Mucosa of stomach (tissue), 1 donor: ENCODE data around the gene MAP1LC3B.

ENCODE experiments used
- H3K27me3 ChIP-seq: one replicate; pipeline ENCODE4 v1.7.0; 2013; ENCODE audit warnings: mild to moderate bottlenecking, low read length; ENCODE audit not compliant: control insufficient read depth, insufficient read depth
- H3K36me3 ChIP-seq: one replicate; pipeline ENCODE4 v1.7.0; 2013; ENCODE audit warnings: low read length; ENCODE audit not compliant: control insufficient read depth, insufficient read depth
- H3K4me1 ChIP-seq: one replicate; pipeline ENCODE4 v1.7.0; 2013; ENCODE audit warnings: mild to moderate bottlenecking, low read length; ENCODE audit not compliant: control insufficient read depth, insufficient read depth
- H3K4me3 ChIP-seq: one replicate; pipeline ENCODE4 v1.7.0; 2013; ENCODE audit warnings: low read length
- H3K9ac ChIP-seq: one replicate; pipeline ENCODE4 v1.7.0; 2013; ENCODE audit warnings: mild to moderate bottlenecking, low read length, moderate library complexity
- H3K9me3 ChIP-seq: one replicate; pipeline ENCODE4 v1.7.0; 2013; ENCODE audit warnings: mild to moderate bottlenecking, low read length, moderate library complexity; ENCODE audit not compliant: control insufficient read depth
- donor health status: Pancreatic carcinoma.

MAP1LC3B gene

DNA sequence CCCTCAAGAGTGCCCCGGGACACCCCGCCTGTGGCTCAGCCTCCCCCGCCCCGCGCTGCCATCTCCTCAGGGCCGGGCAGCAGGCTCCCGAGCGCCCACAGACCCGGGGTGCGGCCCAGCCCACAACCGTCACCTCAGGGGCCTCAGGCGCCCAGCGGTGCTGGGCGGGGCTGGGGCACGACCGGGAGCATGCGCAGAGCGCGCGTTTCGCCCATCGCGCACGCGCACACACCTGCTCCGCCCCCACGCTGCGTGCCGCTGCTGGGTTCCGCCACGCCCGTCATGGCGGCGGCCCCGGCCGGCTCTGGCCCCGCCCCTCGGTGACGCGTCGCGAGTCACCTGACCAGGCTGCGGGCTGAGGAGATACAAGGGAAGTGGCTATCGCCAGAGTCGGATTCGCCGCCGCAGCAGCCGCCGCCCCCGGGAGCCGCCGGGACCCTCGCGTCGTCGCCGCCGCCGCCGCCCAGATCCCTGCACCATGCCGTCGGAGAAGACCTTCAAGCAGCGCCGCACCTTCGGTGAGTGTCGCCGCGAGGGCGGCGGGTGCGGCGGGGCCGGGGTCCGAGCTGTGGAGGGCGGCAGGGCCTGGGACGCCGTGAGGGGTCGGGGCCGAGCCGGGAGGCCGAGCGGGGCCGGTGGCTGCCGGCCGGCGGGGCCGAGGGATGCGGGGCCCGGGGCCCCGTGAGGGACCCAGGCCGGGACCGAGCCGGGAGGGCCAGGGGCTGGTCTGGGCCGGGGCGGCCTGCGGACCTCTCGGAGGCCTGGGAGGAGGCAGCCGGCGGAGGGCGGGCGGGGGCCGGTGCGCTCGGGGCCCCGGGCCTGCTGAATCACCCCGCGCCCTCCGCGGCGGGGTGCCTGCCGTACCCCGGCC is at the start of gene MAP1LC3B:
TSS of gene MAP1LC3B (plus strand) at position 387 of the 871 bp plus-strand sequence. CDS start at position 479, 92 bp downstream.
- Histone ChIP-seq H3K4me1 (peaks cover 32% of the 10 kb centered on the region), H3K4me3 (peak within 1 kb of the TSS; percentile 57), H3K9me3 (no peaks in the 10 kb centered on the region), H3K36me3 (no peaks in the 10 kb centered on the region), H3K27me3 (no peaks in the 10 kb centered on the region), H3K9ac (peak within 1 kb of the TSS; percentile 96)

DNA sequence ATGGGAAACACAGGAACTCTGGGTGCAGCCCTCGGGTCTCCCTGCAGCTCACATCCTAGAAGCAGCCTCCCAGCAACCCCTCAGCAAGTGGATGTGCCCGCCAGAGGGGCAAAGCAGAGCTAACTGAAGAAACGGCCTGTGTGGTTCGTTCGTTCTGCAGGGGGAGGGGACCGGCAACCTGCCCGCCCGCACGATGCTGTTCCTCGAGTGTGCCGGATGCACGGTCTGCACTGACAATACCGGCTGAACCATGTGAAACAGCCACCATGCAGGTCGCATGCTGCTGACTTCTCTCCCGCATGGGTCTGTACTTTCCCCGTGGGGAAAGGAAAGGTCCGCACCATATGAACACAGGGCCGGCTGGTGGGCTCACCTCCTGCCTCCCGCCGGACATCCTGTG is 49.6 kb upstream of the MAP1LC3B start:
- no peaks in the 10 kb centered on the region for H3K9me3 ChIP-seq
- H3K4me1 ChIP-seq, result peaks cover 13% of the 10 kb centered on the region
- H3K36me3 ChIP-seq, result peaks cover 9% of the 10 kb centered on the region

DNA sequence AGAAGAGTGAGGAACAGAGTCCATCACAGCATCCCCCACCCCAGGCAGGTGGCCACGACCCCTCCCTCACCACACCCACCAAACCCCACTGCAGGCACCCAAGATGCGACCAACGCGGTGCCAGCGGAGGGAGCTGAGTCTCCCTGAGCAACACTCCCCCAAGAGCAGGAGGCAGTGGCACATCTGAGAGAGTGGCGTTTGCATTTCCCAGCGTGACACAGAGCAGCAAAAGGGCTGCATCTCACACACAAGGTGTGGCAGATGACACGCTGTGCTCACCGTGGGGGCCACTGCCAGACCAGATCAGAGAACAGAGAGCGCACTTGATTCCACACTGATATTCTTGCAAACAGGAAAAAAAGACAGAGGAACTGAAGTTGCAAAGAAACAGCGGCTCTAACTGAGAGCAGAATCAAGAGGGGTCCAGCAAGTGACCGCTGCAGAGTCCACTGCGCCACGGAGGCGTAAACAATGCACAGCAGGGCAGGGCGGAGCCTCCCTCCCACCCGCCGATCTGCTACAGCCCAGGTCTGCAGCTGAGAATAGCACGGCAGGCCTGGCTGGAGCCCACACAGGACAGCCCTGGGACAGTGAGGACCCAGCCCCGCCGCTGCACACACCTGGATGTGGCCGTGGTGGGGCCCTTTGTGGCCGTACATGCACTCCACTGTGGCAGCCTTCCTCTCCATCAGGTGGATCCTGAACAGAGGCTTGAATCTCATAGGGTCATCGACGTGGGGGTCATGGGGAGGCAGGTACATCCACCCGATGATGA is 49.0 kb upstream of the MAP1LC3B start:
- Histone ChIP-seq H3K4me3 (no peak overlapping the region), H3K9me3 (no peaks in the 10 kb centered on the region), H3K36me3 (peaks cover 10% of the 10 kb centered on the region), H3K4me1 (peaks cover 13% of the 10 kb centered on the region), H3K9ac (no peak overlapping the region), H3K27me3 (no peaks in the 10 kb centered on the region)

More for the DNA sequence above, 49.6 kb upstream of the MAP1LC3B start:
- Histone ChIP-seq H3K27me3 (no peaks in the 10 kb centered on the region), H3K9ac (no peak overlapping the region), H3K4me3 (no peak overlapping the region)

GRCh38 chr16:87343753-87344050 is 48.4 kb upstream of the MAP1LC3B start:
- no peak overlapping the region for H3K4me3 ChIP-seq
- H3K4me1 ChIP-seq, result peaks cover 13% of the 10 kb centered on the region
- no peaks in the 10 kb centered on the region for H3K9me3 ChIP-seq
- H3K36me3 ChIP-seq, result peaks cover 16% of the 10 kb centered on the region
- H3K27me3 ChIP-seq, result no peaks in the 10 kb centered on the region
- no peak overlapping the region for H3K9ac ChIP-seq

DNA sequence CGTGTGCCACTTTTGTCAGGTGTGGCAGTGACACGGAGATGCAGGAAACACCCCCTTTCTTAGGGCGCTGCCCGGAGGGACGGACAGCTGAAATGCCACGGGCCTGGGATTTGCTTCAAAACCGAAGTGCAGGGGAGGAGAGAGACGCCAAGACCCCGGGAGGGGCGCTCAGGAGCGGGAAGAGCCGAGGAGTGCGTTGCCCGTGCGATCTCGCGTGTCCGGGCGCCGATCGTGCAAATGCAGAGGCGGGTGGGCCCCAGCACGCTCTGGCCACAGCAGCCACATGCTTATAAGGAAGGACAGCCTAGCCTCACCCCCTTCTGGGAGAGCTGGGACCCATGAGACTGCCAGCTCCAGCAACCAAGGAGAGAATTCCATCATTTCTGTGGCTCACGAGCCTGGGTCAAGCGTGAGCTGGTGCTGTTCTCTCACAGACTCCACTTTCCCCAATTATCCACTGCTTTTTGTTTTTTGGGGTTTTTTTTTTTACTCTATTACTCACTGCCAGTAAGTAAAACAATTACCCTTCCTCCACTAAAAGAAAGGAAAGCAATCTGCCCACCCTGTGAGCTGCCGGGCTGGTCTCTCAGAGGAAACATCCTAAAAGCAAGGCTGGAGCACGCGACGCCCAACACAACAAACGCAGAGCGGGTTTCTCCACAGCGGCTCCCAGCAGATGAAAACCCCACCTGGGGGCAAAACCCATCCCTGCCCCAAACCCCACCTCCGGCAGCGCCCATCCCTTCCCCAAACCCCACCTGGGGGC is 47.8 kb upstream of the MAP1LC3B start:
- Histone ChIP-seq H3K9ac (no peak overlapping the region), H3K36me3 (peaks cover 16% of the 10 kb centered on the region), H3K4me1 (peaks cover 13% of the 10 kb centered on the region), H3K9me3 (no peaks in the 10 kb centered on the region), H3K27me3 (no peaks in the 10 kb centered on the region), H3K4me3 (no peak overlapping the region)

DNA sequence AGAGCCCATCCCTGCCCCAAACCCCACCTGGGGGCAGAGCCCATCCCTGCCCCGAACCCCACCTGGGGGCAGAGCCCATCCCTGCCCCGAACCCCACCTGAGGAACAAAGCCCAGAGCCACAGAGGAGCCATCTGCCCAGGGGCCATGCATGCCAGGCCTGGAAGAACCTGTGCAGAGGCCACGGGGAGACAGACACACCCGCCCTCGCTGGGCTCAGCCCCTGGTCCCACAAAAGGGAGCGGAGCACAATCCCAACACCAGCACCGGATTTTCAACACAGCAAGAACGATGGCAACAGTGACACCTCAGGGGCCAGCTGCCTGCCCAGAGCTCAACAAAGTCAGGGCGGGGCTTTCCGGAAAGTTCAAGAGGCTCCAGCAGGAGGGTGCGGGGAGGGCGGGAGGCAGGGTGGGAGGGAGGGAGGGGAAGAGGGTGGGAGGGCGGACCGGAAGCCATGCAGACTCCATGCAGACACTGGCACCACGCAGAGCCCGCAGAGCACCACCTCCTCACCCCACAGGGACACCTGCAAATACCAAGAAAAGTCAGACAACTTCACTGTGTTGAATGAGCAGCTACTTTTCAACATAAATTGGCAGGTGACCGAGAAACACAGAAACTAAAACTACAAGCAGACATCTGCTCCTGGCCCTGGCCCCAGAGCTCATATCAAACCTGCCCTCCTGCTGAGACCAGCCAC is 47.1 kb upstream of the MAP1LC3B start:
- no peak overlapping the region for H3K4me3 ChIP-seq
- no peak overlapping the region for H3K9ac ChIP-seq
- H3K9me3 ChIP-seq, result no peaks in the 10 kb centered on the region
- H3K36me3 ChIP-seq, result peaks cover 16% of the 10 kb centered on the region
- H3K27me3 ChIP-seq, result no peaks in the 10 kb centered on the region
- H3K4me1 ChIP-seq, result peaks cover 13% of the 10 kb centered on the region

DNA sequence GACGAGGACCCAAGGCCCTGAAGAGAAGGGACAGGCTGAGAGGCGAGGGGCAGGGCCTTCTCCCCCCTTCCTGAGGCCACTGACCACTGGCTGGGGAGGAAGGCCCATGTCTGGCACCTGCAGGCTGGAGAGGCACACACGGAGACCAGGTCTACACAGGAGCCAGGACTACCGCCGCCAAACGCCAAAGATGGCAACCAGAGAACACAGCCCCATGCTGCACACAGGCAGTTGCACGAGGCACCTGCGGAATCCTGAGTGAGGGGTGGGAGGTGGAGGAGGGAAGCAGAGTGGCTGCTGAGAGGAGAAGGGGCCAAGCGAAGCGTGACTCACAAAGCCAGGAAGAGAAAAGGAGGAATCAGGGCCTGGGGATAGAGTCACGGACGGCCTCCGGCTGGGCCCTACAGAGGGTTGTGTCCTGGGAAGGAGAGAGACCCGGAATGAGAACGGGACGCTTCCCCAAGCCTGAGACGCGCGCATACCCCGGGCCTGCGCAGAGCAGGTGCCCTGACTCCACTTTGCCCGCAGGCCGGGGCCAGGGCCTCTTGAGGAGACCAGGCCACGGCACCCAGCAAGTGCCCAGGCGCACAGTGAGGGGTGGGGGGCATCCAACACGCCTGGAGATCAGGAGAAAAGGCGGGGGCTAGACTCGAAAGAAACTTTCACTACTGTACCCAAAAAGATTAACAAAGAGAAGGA is 46.3 kb upstream of the MAP1LC3B start:
- peaks cover 13% of the 10 kb centered on the region for H3K4me1 ChIP-seq
- H3K9ac ChIP-seq, result no peak overlapping the region
- H3K27me3 ChIP-seq, result no peaks in the 10 kb centered on the region
- H3K4me3 ChIP-seq, result no peak overlapping the region
- H3K9me3 ChIP-seq, result no peaks in the 10 kb centered on the region
- peaks cover 16% of the 10 kb centered on the region for H3K36me3 ChIP-seq

DNA sequence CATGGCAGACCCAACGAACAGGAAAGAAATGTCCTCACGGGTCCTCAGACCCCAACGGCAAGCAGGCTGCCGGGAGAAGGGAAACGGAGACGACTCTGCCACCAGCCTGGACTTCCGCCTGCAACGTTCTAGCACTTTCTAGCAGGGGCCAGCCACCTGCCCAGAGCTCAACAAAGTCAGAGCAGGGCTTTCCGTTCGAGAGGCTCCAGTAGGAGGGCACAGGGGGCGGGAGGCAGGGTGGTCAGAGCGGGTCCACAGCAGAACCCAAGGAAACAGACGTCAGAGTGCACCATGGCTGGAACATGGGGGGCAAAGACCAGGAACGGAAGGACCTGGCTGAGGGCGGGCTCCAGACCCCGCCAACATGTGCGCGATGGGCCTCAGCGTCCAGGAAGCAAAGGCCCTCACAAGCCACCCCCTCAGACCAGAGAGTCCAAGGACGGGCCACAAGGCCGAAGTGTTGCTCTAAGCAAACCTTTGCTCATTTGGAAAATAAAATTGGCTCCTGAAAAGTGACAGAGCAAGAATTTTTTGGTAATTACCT is 45.5 kb upstream of the MAP1LC3B start:
- peaks cover 16% of the 10 kb centered on the region for H3K36me3 ChIP-seq

GRCh38 chr16:87347932-87348615 is 44.1 kb upstream of the MAP1LC3B start:
- no peak overlapping the region for H3K9ac ChIP-seq
- H3K36me3 ChIP-seq, result peaks cover 13% of the 10 kb centered on the region
- H3K9me3 ChIP-seq, result no peaks in the 10 kb centered on the region
- H3K4me3 ChIP-seq, result no peak overlapping the region
- no peaks in the 10 kb centered on the region for H3K27me3 ChIP-seq
- peaks cover 13% of the 10 kb centered on the region for H3K4me1 ChIP-seq

More for the DNA sequence above, 45.5 kb upstream of the MAP1LC3B start:
- Histone ChIP-seq H3K9me3 (no peaks in the 10 kb centered on the region), H3K4me1 (peaks cover 13% of the 10 kb centered on the region), H3K4me3 (no peak overlapping the region), H3K27me3 (no peaks in the 10 kb centered on the region), H3K9ac (no peak overlapping the region)

- no peaks in the 10 kb centered on the region for H3K27me3 ChIP-seq
- H3K4me1 ChIP-seq, result peaks cover 13% of the 10 kb centered on the region
- H3K9ac ChIP-seq, result no peak overlapping the region
- peaks cover 13% of the 10 kb centered on the region for H3K36me3 ChIP-seq
- no peak overlapping the region for H3K4me3 ChIP-seq
- H3K9me3 ChIP-seq, result no peaks in the 10 kb centered on the region
Observed at GRCh38 chr16:87348616-87349157, 43.4 kb upstream of the MAP1LC3B start.
